Testis (tissue), 5 donors: Measurements from ENCODE around the gene SCN4B. TPM values are rescaled to one million over a fixed set of nuclear protein-coding genes. Genes with fewer than 3 reads are reported as not detected.

Experiments used
- DNase-seq: peaks from one replicate; pipeline ENCODE4 v3.0.0-alpha.2; 2019
- H3K27ac ChIP-seq, 2 donors: fragments of 200-600 bp; sonication (generic); one replicate each; pipeline ENCODE4 v1.5.1; 2019
- H3K27me3 ChIP-seq: fragments of 200-600 bp; sonication (generic); one replicate; pipeline ENCODE4 v1.5.1; 2019
- H3K36me3 ChIP-seq: fragments of 200-600 bp; sonication (generic); one replicate; pipeline ENCODE4 v1.5.1; 2017; ENCODE audit warnings: low read depth; ENCODE audit errors: missing control alignments
- H3K4me1 ChIP-seq: fragments of 200-600 bp; sonication (generic); one replicate; pipeline ENCODE4 v1.5.1; 2019
- H3K4me3 ChIP-seq, 2 donors: fragments of 200-600 bp; sonication (generic); one replicate each; pipeline ENCODE4 v1.5.1; 2017 to 2019
- H3K9me3 ChIP-seq: fragments of 200-600 bp; sonication (generic); one replicate; pipeline ENCODE4 v1.5.1; 2017
- CTCF ChIP-seq, 3 experiments: fragments of 450-650 bp in 2 of 3; fragments of 200-600 bp in 1 of 3; sonication (generic) in 1 of 3; IDR thresholded peaks; one replicate each; pipeline ENCODE4 v1.5.1; 2016 to 2019; ENCODE audit warnings: antibody characterized with exemption in 3 of 3, mild to moderate bottlenecking in 2 of 3, moderate library complexity in 1 of 3
- POLR2A ChIP-seq: fragments of 450-650 bp; IDR thresholded peaks from one replicate; pipeline ENCODE4 v1.6.1; 2017; ENCODE audit warnings: antibody characterized with exemption, mild to moderate bottlenecking, moderate library complexity
- WGBS, 2 donors: methylation state at CpG; one replicate each; pipeline ENCODE4 v1.1.5; 2018; 5-methylcytosine and 5-hydroxymethylcytosine counted together
- intact Hi-C: fragments of 100-400 bp; cut with DNase I; formaldehyde crosslinking; loops from one replicate; pipeline ENCODE4 v1.15.1; 2023; ENCODE audit warnings: low total_unique reads
- long read RNA-seq, 2 donors: transcript quantifications; one replicate each; lab custom pipeline, GENCODE V29; 2026
- polyA plus RNA-seq: library from polyadenylated mRNA; stranded (reverse); fragments of 350-450 nt; fragmentation: Illumina TruSeq; extraction: RNeasy Lipid Tissue Mini Kit (QIAGEN cat#74804); gene quantifications from one replicate; pipeline ENCODE4 v1.2.3, GENCODE V29; 2014; ENCODE audit warnings: low read depth, low replicate concordance; ENCODE audit not compliant: insufficient read depth
- total RNA-seq, 2 donors: library from RNA; depleted of rRNA; stranded (reverse); fragments of >200 nt; gene quantifications; one replicate each; pipeline ENCODE4 v1.2.3, GENCODE V29; 2016

The SCN4B gene
- total RNA-seq (1 to 10 TPM; 1.9 to 2.0 TPM), polyA plus RNA-seq (4.9 TPM)
- long read RNA-seq, donor 1, result 0 reads
- long read RNA-seq, donor 2, result 0 reads

GRCh38 chr11:118152552-118153471, at the start of gene SCN4B:
TSS of gene SCN4B (minus strand) at chr11:118152823. CDS start at chr11:118152673, 150 bp downstream.
- H3K27me3 ChIP-seq, result no peaks in the 10 kb centered on the region
- H3K36me3 ChIP-seq, result no peaks in the 10 kb centered on the region
- no peak within 1 kb of the TSS for H3K27ac ChIP-seq
- peak within 1 kb of the TSS; percentile 39 to 64 for H3K4me3 ChIP-seq
- TF ChIP-seq POLR2A (no peak), CTCF (IDR thresholded peaks at IDR 0.05) (no peak)
- 0 to 1% methylated on average over 1 to 72 of the region's 88 CpGs for WGBS, 2 donors
- no peaks in the 10 kb centered on the region for H3K9me3 ChIP-seq
- DNase-seq, result peak; percentile 75
- intact Hi-C loops, result no loop called here
- peaks cover 13% of the 10 kb centered on the region for H3K4me1 ChIP-seq

GRCh38 chr11:118201966-118202365, 49.3 kb upstream of the SCN4B start:
- intact Hi-C loops, result loop anchor here (10.0 kb wide), 1 partner anchor 143 kb away; the partner anchor contains the start of genes CD3D and CD3G
- no peak overlapping the region for H3K4me3 ChIP-seq
- no peaks in the 10 kb centered on the region for H3K9me3 ChIP-seq
- no peak overlapping the region for H3K27ac ChIP-seq
- WGBS, 2 donors, result 89 to 94% methylated on average over 2 of the region's 2 CpGs
- TF ChIP-seq CTCF (IDR thresholded peaks at IDR 0.05), result no peak
- TF ChIP-seq POLR2A, result no peak
- no peak for DNase-seq
- H3K27me3 ChIP-seq, result no peaks in the 10 kb centered on the region
- no peaks in the 10 kb centered on the region for H3K36me3 ChIP-seq
- H3K4me1 ChIP-seq, result no peaks in the 10 kb centered on the region

- no peaks in the 10 kb centered on the region for H3K36me3 ChIP-seq
- H3K27ac ChIP-seq, result no peak overlapping the region
- H3K27me3 ChIP-seq, result no peaks in the 10 kb centered on the region
- no peak for DNase-seq
- H3K4me3 ChIP-seq, result no peak overlapping the region
- no peaks in the 10 kb centered on the region for H3K4me1 ChIP-seq
- no peak for TF ChIP-seq CTCF (IDR thresholded peaks at IDR 0.05)
- no peak for TF ChIP-seq POLR2A
- intact Hi-C loops, result loop anchor here (10.0 kb wide), 1 partner anchor 144 kb away; the partner anchor contains the start of genes CD3D and CD3G
- 91 to 94% methylated on average over 9 of the region's 9 CpGs for WGBS, 2 donors
- no peaks in the 10 kb centered on the region for H3K9me3 ChIP-seq
Measured at GRCh38 chr11:118200901-118201680, 48.5 kb upstream of the SCN4B start.

- intact Hi-C loops, result loop anchor here (10.0 kb wide), 1 partner anchor 144 kb away; the partner anchor contains the start of genes CD3D and CD3G
Measured at GRCh38 chr11:118200497-118200896, 47.9 kb upstream of the SCN4B start.

More at GRCh38 chr11:118200497-118200896, 47.9 kb upstream of the SCN4B start:
- Histone ChIP-seq H3K27ac (no peak overlapping the region), H3K27me3 (no peaks in the 10 kb centered on the region), H3K36me3 (no peaks in the 10 kb centered on the region), H3K9me3 (no peaks in the 10 kb centered on the region), H3K4me3 (no peak overlapping the region), H3K4me1 (peaks cover under 1% of the 10 kb centered on the region)
- no peak for DNase-seq
- TF ChIP-seq POLR2A (no peak), CTCF (IDR thresholded peaks at IDR 0.05) (no peak)
- WGBS, 2 donors, result 87 to 90% methylated on average over 5 of the region's 5 CpGs
